Measurements from ENCODE around the gene COPB2. TPM values are rescaled to one million over a fixed set of nuclear protein-coding genes. Genes with fewer than 3 reads are reported as not detected.

COPB2 gene
- total RNA-seq, 1 donor from 2014 or later, result 106 TPM

- DNase-seq, result no peak
- intact Hi-C loops (cut with DNase I), result no loop called here
- Histone ChIP-seq H3K9me3 (no peaks in the 10 kb centered on the region), H3K27me3 (peaks cover 21% of the 10 kb centered on the region), H3K27ac (no peak overlapping the region), H3K36me3 (no peaks in the 10 kb centered on the region), H3K4me1 (no peaks in the 10 kb centered on the region), H3K4me3 (no peak overlapping the region)
- no peak for TF ChIP-seq CTCF (IDR thresholded peaks at IDR 0.05)
- no peak for ATAC-seq
These were observed 75.5 kb downstream of the COPB2 start for GRCh38 chr3:139313921-139314320.

- no peak for TF ChIP-seq CTCF (IDR thresholded peaks at IDR 0.05)
- no peak for ATAC-seq
- peak; percentile 6 for DNase-seq
These were observed 76.5 kb downstream of the COPB2 start for GRCh38 chr3:139312959-139313358.

GRCh38 chr3:139312416-139312815, 77.0 kb downstream of the COPB2 start:
- no peaks in the 10 kb centered on the region for H3K36me3 ChIP-seq
- no peaks in the 10 kb centered on the region for H3K4me1 ChIP-seq
- ATAC-seq, result no peak
- H3K4me3 ChIP-seq, result no peak overlapping the region
- intact Hi-C loops (cut with DNase I), result no loop called here
- no peak overlapping the region for H3K27ac ChIP-seq
- peaks cover 14% of the 10 kb centered on the region for H3K27me3 ChIP-seq
- no peak for TF ChIP-seq CTCF (IDR thresholded peaks at IDR 0.05)
- no peak for DNase-seq
- no peaks in the 10 kb centered on the region for H3K9me3 ChIP-seq

More at GRCh38 chr3:139312959-139313358, 76.5 kb downstream of the COPB2 start:
- intact Hi-C loops (cut with DNase I), result no loop called here
- H3K27ac ChIP-seq, result no peak overlapping the region
- H3K4me3 ChIP-seq, result no peak overlapping the region
- H3K27me3 ChIP-seq, result peaks cover 17% of the 10 kb centered on the region
- no peaks in the 10 kb centered on the region for H3K4me1 ChIP-seq
- H3K9me3 ChIP-seq, result no peaks in the 10 kb centered on the region
- H3K36me3 ChIP-seq, result no peaks in the 10 kb centered on the region

- Histone ChIP-seq H3K27ac (no peak overlapping the region), H3K36me3 (no peaks in the 10 kb centered on the region), H3K9me3 (no peaks in the 10 kb centered on the region), H3K4me1 (no peaks in the 10 kb centered on the region), H3K4me3 (no peak overlapping the region), H3K27me3 (peaks cover 14% of the 10 kb centered on the region)
- no peak for TF ChIP-seq CTCF (IDR thresholded peaks at IDR 0.05)
- no peak for ATAC-seq
- intact Hi-C loops (cut with DNase I), result no loop called here
- no peak for DNase-seq
These were observed 77.9 kb downstream of the COPB2 start for GRCh38 chr3:139311557-139311956.

GRCh38 chr3:139310474-139310933, 78.9 kb downstream of the COPB2 start:
- Histone ChIP-seq H3K4me1 (no peaks in the 10 kb centered on the region), H3K4me3 (no peak overlapping the region), H3K36me3 (no peaks in the 10 kb centered on the region), H3K27me3 (peaks cover 14% of the 10 kb centered on the region), H3K9me3 (no peaks in the 10 kb centered on the region), H3K27ac (no peak overlapping the region)
- TF ChIP-seq CTCF (IDR thresholded peaks at IDR 0.05), result no peak
- ATAC-seq (no peak), DNase-seq (no peak)
- intact Hi-C loops (cut with DNase I), result no loop called here

GRCh38 chr3:139309880-139310279, 79.6 kb downstream of the COPB2 start:
- H3K9me3 ChIP-seq, result no peaks in the 10 kb centered on the region
- DNase-seq, result no peak
- peaks cover 8% of the 10 kb centered on the region for H3K27me3 ChIP-seq
- no peaks in the 10 kb centered on the region for H3K4me1 ChIP-seq
- no peak for TF ChIP-seq CTCF (IDR thresholded peaks at IDR 0.05)
- no peaks in the 10 kb centered on the region for H3K36me3 ChIP-seq
- no peak overlapping the region for H3K27ac ChIP-seq
- intact Hi-C loops (cut with DNase I), result no loop called here
- H3K4me3 ChIP-seq, result no peak overlapping the region
- no peak for ATAC-seq

All from upper lobe of right lung (tissue), 1 donor.